ENCODE results near the gene GDA.

The GDA gene

DNA sequence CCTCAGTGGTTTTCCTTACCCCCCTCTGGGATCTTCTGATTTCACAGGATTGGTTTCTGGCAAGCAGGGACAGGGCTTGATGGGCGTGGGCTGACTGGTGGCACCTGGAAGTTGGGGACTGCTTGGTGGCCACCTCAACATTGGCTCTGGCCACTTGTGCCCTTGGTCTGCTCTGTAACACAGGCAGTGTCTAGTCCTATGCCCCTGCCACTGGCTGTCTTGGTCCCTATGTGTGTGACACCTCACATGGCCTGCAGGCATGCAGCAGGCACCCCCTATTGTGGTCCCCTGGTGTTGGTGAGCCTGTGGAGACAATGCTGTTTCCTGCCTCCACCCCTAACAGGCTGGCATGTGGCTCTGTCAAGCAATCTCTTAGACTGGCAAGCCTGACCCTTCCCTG is 71.3 kb downstream of the GDA start:
- no peak for DNase-seq (ENCODE audit: extremely low read depth, low read depth)
- TF ChIP-seq, protein P1, sequence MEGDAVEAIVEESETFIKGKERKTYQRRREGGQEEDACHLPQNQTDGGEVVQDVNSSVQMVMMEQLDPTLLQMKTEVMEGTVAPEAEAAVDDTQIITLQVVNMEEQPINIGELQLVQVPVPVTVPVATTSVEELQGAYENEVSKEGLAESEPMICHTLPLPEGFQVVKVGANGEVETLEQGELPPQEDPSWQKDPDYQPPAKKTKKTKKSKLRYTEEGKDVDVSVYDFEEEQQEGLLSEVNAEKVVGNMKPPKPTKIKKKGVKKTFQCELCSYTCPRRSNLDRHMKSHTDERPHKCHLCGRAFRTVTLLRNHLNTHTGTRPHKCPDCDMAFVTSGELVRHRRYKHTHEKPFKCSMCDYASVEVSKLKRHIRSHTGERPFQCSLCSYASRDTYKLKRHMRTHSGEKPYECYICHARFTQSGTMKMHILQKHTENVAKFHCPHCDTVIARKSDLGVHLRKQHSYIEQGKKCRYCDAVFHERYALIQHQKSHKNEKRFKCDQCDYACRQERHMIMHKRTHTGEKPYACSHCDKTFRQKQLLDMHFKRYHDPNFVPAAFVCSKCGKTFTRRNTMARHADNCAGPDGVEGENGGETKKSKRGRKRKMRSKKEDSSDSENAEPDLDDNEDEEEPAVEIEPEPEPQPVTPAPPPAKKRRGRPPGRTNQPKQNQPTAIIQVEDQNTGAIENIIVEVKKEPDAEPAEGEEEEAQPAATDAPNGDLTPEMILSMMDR (IDR thresholded peaks at IDR 0.05; ENCODE audit: low read depth, low read length), result no peak

DNA sequence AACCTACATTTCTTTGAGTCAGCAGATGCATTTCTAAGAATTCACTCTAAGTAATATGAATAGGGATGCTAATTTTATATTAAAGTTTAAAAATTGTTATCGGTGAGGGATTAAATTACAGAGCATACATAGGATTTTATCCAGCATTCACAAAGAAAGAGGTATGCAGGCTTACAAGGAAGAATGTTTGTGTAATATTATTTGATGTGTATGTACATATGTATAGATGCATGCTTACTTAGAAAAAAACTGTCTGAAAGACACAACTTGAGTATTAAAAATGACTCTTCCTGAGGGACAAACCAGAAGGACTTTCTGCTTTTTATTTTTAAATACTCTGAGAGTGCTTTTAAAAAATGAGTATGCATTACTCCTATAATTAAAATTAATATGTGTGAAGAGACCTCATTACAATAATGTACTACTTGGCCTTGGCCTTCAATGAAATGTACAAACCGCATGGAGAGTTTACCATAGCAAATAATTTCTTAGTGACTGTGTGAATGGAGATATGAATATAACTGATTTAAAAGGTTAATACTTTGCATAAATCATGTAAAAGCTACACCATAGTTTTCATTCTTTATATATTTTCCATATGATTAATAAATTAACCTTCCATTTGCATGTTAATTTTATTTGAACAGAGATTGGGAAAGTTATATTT is 77.0 kb downstream of the GDA start:
- TF ChIP-seq, protein P1 (IDR thresholded peaks at IDR 0.05; ENCODE audit: low read depth, low read length), result no peak
- no peak for DNase-seq (ENCODE audit: extremely low read depth, low read depth)

DNA sequence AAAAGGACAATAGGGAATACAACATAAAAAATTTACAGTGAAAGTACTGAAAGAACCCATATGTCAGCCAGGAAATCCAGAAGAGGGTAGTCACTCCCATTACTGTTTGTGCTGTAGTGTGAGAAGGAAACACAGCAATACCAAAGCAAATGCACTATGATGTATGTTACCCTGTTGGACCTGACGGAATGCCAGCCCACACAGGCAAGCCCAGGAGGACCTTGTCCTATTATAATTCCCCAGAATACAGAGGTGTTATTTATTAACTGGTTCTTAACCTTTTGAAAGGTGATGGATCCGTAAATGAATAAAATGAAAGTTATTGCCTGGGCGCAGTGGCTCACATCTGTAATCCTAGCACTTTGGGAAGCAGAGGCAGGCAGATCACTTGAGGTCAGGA is 79.0 kb downstream of the GDA start:
- TF ChIP-seq, protein P1 (IDR thresholded peaks at IDR 0.05; ENCODE audit: low read depth, low read length), result no peak
- no peak for DNase-seq (ENCODE audit: extremely low read depth, low read depth)

DNA sequence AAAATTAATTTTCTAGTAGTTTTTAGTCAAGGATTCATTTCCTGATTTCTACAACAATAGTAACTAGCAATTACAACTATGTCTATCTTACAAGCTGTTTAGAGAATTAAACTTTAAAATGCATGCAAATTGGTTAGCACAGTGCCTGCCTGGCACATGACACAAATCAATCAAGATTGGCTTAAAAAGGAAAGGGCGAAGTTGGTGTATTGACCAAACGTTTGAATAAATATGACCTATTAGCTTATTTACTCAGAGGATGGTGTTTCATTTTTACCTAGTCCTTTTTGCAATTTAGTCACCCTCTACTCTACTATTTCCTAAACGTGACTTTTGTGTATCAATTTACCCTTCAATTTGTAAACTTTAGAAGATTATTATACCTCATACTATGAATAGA is 83.5 kb downstream of the GDA start:
- TF ChIP-seq, protein P1 (IDR thresholded peaks at IDR 0.05; ENCODE audit: low read depth, low read length), result no peak
- no peak for DNase-seq (ENCODE audit: extremely low read depth, low read depth)

DNA sequence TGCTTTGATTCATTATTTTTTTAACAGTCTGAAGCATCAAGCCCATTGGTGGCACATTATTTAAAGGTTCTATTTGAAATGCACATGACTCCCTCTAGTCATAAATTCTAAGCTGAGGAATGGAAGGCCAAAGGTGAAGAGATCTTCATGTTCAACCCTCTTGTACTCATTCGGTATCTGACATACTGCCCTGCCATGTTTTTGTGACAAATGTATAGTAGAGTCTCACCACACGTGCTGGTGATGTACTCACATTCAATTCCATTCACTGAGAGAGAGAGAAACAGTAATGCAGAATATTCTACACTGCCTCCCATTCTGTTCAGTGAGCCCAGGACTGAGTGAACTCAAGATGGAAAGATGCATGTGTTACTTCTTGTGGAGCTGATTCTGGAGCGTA is 98.3 kb downstream of the GDA start:
- TF ChIP-seq, protein P1 (IDR thresholded peaks at IDR 0.05; ENCODE audit: low read depth, low read length), result no peak

DNA sequence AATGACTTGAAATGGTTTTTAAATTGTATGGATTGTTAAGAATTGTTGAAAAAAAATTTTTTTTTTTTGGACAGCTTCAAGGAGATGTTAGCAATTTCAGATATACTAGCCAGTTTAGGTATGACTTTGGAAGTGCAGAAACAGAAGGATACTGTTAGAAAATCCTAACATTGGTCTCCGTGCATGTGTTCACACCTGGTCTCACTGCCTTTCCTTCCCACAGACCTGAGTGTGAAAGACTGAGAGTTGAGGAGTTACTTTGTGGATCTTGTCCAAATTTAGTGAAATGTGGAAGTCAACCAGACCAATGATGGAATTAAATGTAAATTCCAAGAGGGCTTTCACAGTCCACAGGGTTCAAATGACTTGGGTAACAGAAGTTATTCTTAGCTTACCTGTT is 102.3 kb downstream of the GDA start:
- TF ChIP-seq, protein P1 (IDR thresholded peaks at IDR 0.05; ENCODE audit: low read depth, low read length), result no peak
- no peak for DNase-seq (ENCODE audit: extremely low read depth, low read depth)

More for the DNA sequence above, 98.3 kb downstream of the GDA start:
- DNase-seq (ENCODE audit: extremely low read depth, low read depth), result no peak

DNA sequence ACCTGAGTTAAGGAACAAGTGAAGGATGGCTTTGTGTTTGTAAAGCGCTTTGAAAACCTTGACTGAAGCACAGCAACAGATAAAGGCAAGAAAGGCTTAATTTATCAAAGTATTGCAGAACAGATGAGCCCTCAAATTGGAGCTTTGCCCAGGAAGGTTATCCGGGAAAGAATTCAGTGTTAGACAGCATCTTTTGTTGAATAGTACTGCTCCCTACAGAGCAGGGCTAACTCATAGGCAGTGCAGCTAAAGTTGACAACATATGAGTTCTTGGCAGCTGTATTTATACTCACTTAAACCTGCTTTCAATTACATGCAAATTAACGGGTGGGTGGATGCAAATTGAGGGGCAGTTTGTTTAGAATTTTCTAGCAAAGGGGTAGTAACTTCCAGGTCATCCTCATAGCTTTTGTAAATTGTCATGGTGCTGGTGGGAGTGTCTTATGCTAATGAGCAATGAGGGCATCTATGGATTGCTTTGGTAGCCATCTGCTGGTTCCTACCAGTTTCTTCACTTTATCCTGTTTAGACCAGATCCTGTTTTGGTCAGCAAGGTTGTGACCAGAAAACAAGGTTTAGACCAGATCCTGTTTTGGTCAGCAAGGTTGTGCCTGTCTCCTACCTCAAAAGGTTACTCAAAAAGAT is 105.8 kb downstream of the GDA start:
- DNase-seq (ENCODE audit: extremely low read depth, low read depth), result no peak
- TF ChIP-seq, protein P1 (IDR thresholded peaks at IDR 0.05; ENCODE audit: low read depth, low read length), result no peak
